ENCODE data around the gene THTPA.
A peak's percentile ranks its signal among the peaks of the same experiment; 100 is the strongest.

THTPA gene

DNA sequence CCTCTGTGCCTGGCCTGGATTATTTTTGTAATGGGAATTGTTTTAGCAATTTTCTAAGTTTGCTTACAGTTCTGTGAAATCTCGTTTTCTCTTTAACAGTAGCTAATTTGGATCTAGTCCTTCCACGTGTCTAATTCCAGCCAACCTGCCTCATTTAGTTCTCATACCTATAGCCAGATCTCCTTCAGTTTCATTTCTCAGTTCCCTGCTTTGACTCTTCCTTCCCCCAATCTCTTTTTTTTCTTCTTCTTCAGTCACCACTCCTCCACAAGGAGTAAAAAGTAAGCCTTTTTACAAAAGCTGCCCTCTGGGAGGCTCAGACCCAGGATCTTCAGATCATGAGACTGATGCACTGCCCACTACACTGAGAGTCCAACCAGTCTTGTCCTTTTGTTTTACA is 1.4 kb downstream of the THTPA start:
- H3K27ac ChIP-seq, result peak overlapping the region; percentile 93

DNA sequence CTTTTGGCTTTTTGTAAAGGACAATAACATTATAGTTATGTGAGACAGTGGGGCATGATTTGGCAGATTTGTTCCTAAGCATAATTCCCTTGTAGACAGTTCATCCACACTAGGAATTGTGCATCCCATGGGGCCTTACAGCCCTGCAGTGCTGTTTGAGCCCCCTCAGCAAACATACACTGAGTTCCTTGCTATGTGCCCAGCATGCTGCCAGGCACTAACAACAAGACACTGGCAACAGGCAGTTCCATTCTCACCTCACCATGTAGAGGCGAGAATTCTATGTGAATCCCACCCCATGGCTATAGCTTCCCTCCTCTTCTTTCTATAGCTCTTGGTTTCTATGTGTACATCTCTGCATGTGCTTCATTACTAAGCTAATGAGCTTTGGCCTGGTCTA is 1.9 kb downstream of the THTPA start:
- no peak for TF ChIP-seq CTCF (conservative IDR thresholded peaks at IDR 0.05)
- peak overlapping the region; percentile 93; the same call in 1 of the 2 replicates for H3K27ac ChIP-seq

More for the DNA sequence above, 1.4 kb downstream of the THTPA start:
- TF ChIP-seq CTCF (conservative IDR thresholded peaks at IDR 0.05), result no peak

GRCh38 chr14:23558346-23559009 is 2.4 kb downstream of the THTPA start:
- peak overlapping the region; percentile 93; the same call in 1 of the 2 replicates for H3K27ac ChIP-seq
- TF ChIP-seq CTCF (conservative IDR thresholded peaks at IDR 0.05), result no peak

- H3K27ac ChIP-seq, result no peak overlapping the region
- peak; percentile 89 for TF ChIP-seq CTCF (conservative IDR thresholded peaks at IDR 0.05)
These were observed 3.2 kb downstream of the THTPA start for GRCh38 chr14:23559010-23559925.

DNA sequence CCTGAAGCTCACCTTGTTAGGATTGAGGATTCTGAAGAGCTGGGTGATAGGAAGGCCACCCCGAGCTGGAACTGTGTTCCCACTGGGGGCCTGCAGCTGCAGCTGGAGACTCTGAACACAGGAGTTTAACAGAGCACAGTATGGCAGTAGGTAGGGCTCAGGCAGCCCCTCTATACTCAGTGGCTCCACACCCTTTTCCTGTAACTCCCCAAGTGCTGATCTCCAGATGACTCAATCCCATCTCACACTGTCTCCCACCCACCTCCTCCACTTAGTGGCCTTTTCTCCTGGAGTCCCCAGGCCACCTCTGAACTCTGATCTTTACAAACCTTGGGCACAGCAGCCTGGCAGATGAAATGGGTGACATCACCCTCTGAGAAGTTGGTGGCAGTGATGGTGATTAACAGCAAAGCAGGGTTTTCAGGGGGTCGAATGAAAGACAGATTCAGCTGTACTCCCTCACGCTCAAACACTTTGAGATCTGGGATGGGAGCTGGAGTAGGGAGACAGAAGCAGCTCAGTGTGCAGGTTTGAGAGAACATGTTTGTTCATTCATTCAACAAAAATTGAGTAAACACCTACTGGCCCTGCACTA is 4.0 kb downstream of the THTPA start:
- no peak overlapping the region for H3K27ac ChIP-seq
- no peak for TF ChIP-seq CTCF (conservative IDR thresholded peaks at IDR 0.05)

GRCh38 chr14:23561259-23561658 is 5.2 kb downstream of the THTPA start:
- no peak for TF ChIP-seq CTCF (conservative IDR thresholded peaks at IDR 0.05)
- H3K27ac ChIP-seq, result no peak overlapping the region

Data from VCaP (cell line).